Heart right ventricle (tissue), 16 donors: ENCODE results near the gene SLC9C1. TPM values are rescaled to one million over a fixed set of nuclear protein-coding genes. Genes with fewer than 3 reads are reported as not detected.

ENCODE experiments used
- ATAC-seq, 8 donors: fragments of 200-7000 bp; cut with Tn5 transposase; one replicate each; pipeline ENCODE4 v1.9.1; 2020; ENCODE audit warnings: mild to moderate bottlenecking in 8 of 8, moderate library complexity in 8 of 8, moderate number of reproducible peaks in 1 of 8
- DNase-seq, 2 donors: peaks; one replicate each; pipeline ENCODE4 v3.0.0-alpha.2; 2020
- H3K27ac ChIP-seq, 10 donors: fragments of 200-600 bp; sonication (generic) in 2 of 10; one replicate each; pipeline versions ENCODE4 v1.5.0 to v1.8.0; 2020 to 2022; ENCODE audit warnings: mild to moderate bottlenecking in 3 of 10
- H3K27me3 ChIP-seq, 7 donors: fragments of 200-600 bp; one replicate each; pipeline ENCODE4 v1.8.0; 2021 to 2022; ENCODE audit warnings: mild to moderate bottlenecking in 2 of 7
- H3K36me3 ChIP-seq, 9 donors: fragments of 200-600 bp; sonication (generic) in 1 of 9; one replicate each; pipeline versions ENCODE4 v1.5.0 to v1.8.0; 2020 to 2022; ENCODE audit warnings: mild to moderate bottlenecking in 2 of 9
- H3K4me1 ChIP-seq, 9 donors: fragments of 200-600 bp; sonication (generic) in 1 of 9; one replicate each; pipeline versions ENCODE4 v1.5.0 to v1.8.0; 2020 to 2022; ENCODE audit warnings: mild to moderate bottlenecking in 4 of 9
- H3K4me3 ChIP-seq, 10 donors: fragments of 200-600 bp; sonication (generic) in 2 of 10; one replicate each; pipeline versions ENCODE4 v1.5.0 to v1.8.0; 2020 to 2022; ENCODE audit warnings: mild to moderate bottlenecking in 7 of 10, moderate library complexity in 2 of 10
- H3K9me3 ChIP-seq, 11 donors: fragments of 200-600 bp in 10 of 11; sonication (generic) in 2 of 11; one replicate each; pipeline versions ENCODE4 v1.5.0 to v1.8.0; 2013 to 2022; ENCODE audit warnings: mild to moderate bottlenecking in 2 of 11, control low read depth in 1 of 11, moderate library complexity in 1 of 11
- CTCF ChIP-seq, 9 donors: fragments of 200-600 bp; sonication (generic) in 2 of 9; IDR thresholded peaks; one replicate each; pipeline versions ENCODE4 v1.5.0 to v1.8.0; 2021 to 2022; ENCODE audit warnings: antibody characterized with exemption in 9 of 9, mild to moderate bottlenecking in 5 of 9, moderate library complexity in 1 of 9
- WGBS, 2 donors: extraction: QIAGEN DNeasy Blood & Tissue Kit; methylation state at CpG; one replicate each; pipeline ENCODE4 v1.1.7; 2013; ENCODE audit warnings: inconsistent platforms in 1 of 2; 5-methylcytosine and 5-hydroxymethylcytosine counted together
- intact Hi-C, 10 donors: fragments of 100-400 bp; cut with DNase I; formaldehyde crosslinking; loops; one replicate each; pipeline versions ENCODE4 v1.11.1 to v1.14.2; 2022
- polyA plus RNA-seq, 2 donors: library from polyadenylated mRNA; stranded (reverse); fragments of 200-250 nt; gene quantifications; one replicate each; pipeline ENCODE4 v1.2.3, GENCODE V29; 2013
- total RNA-seq, 10 donors: library from RNA; stranded (reverse); fragmentation: NEBNext Ultra II Directional in 3 of 10; extraction: Animal tissue kit (Norgen Biotek cat#: 25700) in 3 of 10; gene quantifications; one replicate each; pipeline versions ENCODE4 v1.2.1 to v1.2.4, GENCODE V29; 2021 to 2023
- donor health status: Arrhythmogenic right ventricular cardiomyopathy.
- donor health status: ischemic (EF 13 %, LVEDD 7.1; RV severe dilation, severe dysfunction).
- donor health status: healthy with polysubstance abuse.
- donor health status: DM: no; HTN: yes; CAD: no.
- donor health status: DM: no; HTN: no; CAD: no.
- donor health status: ischemic (EF 25% LVEDD 6.9; RV normal size, moderate dysfunction).
- donor health status: ischemic (EF 25% LVEDD 5.7; RV mildly dilated, moderate dysfunction).
- donor health status: healthy.
- donor health status: DM: yes; HTN: yes; CAD: no.
- donor health status: Ischemic cardiomyopathy.
- donor health status: ischemic (EF 35%, LVEDD 5.7; RV mildly dilated, moderate dysfunction).
- donor health status: nonischemic (EF 11% LVEDD 7.7; RV severe dilation, severe dysfunction).
- donor health status: DM: yes; HTN: yes; CAD: no.
- donor health status: PGD.
- donor health status: ischemic (EF 29% LVEDD 5.4; RV normal size, mild dysfunction).
- donor health status: nonischemic (EF 23%, LVEDD 6.1; RV moderate dilation, normal function).

Gene SLC9C1
- total and polyA plus RNA-seq, 12 donors, result 0.10 to 2.2 (median 1.5) TPM

- Histone ChIP-seq H3K4me3 (no peak overlapping the region), H3K27ac (no peak overlapping the region), H3K9me3 (no peaks in the 10 kb centered on the region), H3K27me3 (no peaks in the 10 kb centered on the region), H3K36me3 (peaks cover 0 to 5% (median 0%) of the 10 kb centered on the region in 9 donors), H3K4me1 (peaks cover 0 to 37% (median 16%) of the 10 kb centered on the region in 9 donors)
- no peak for ATAC-seq
- no peak for TF ChIP-seq CTCF (IDR thresholded peaks at IDR 0.05)
- 78 to 79% methylated on average over 6 of the region's 6 CpGs for WGBS, 2 donors
- intact Hi-C loops, result loop anchor here in 7 of 10 donors (10.0 kb wide), 5 partner anchors 169 to 419 kb away; partner anchors contain the start of gene SLC9C1 (in 2 of the 7)
- no peak for DNase-seq
These were observed 178.1 kb downstream of the SLC9C1 start for GRCh38 chr3:112115806-112116383.

- DNase-seq (no peak), ATAC-seq (no peak)
- Histone ChIP-seq H3K36me3 (peaks cover 0 to 5% (median 0%) of the 10 kb centered on the region in 9 donors), H3K27ac (no peak overlapping the region), H3K9me3 (no peaks in the 10 kb centered on the region), H3K4me3 (no peak overlapping the region), H3K4me1 (peaks cover 0 to 32% (median 16%) of the 10 kb centered on the region in 9 donors), H3K27me3 (no peaks in the 10 kb centered on the region)
- 82 to 84% methylated on average over 6 of the region's 6 CpGs for WGBS, 2 donors
- TF ChIP-seq CTCF (IDR thresholded peaks at IDR 0.05), result no peak
- intact Hi-C loops, result loop anchor here in 7 of 10 donors (10.0 kb wide), 5 partner anchors 170 to 420 kb away; partner anchors contain the start of gene SLC9C1 (in 2 of the 7)
These were observed 178.8 kb downstream of the SLC9C1 start for GRCh38 chr3:112115161-112115739.

- 94 to 97% methylated on average over 6 of the region's 6 CpGs for WGBS, 2 donors
- H3K27ac ChIP-seq, result no peak overlapping the region
These were observed 179.3 kb downstream of the SLC9C1 start for GRCh38 chr3:112114576-112115160.

More at GRCh38 chr3:112114576-112115160, 179.3 kb downstream of the SLC9C1 start:
- Histone ChIP-seq H3K27me3 (no peaks in the 10 kb centered on the region), H3K9me3 (no peaks in the 10 kb centered on the region), H3K4me3 (no peak overlapping the region), H3K4me1 (peaks cover 0 to 27% (median 16%) of the 10 kb centered on the region in 9 donors), H3K36me3 (peaks cover 0 to 10% (median 0%) of the 10 kb centered on the region in 9 donors)
- no peak for TF ChIP-seq CTCF (IDR thresholded peaks at IDR 0.05)
- DNase-seq (no peak), ATAC-seq (no peak)
- intact Hi-C loops, result loop anchor here in 9 of 10 donors (5.0 to 10.0 kb wide), 7 partner anchors 170 to 420 kb away; partner anchors contain the start of gene SLC9C1 (in 2 of the 9)
